ENCODE data around the gene CA9.

The CA9 gene

DNA sequence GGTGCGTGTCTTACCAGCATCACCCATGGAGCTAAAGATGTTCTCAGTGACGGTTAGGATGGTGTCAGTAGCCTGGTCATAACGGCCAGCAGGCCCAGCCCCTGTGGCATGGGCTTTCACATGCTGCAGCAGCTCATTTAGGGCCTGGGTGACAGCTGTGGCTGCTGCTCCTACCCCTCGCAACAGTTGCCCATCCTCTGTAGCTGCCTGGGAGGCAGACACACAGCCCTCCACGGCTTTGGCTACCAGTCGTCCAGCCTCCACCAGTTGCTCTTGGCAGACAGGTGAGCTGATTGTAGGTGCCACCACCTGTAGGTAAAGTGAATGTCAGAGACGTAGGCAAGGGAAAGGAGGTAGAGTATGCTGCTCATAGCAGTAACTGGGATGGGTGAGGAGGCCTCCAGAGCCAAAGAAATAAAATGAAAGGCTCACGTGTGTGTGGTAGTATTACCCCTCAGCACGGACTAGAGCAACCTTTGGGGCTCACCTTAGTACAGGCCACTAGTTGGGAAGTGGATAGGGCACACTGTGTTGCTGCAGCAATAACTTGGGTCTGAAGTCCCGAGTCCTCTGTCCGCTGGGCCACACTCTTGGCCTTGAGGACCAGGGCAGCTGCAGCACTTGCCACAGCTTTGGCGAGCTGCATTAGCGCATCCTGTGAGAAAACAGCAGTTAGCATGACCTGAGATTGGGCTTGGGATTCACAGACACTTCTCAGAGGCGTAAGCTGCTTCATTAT, 43.6 kb downstream of the CA9 start:
- FAIRE-seq: no peak

DNA sequence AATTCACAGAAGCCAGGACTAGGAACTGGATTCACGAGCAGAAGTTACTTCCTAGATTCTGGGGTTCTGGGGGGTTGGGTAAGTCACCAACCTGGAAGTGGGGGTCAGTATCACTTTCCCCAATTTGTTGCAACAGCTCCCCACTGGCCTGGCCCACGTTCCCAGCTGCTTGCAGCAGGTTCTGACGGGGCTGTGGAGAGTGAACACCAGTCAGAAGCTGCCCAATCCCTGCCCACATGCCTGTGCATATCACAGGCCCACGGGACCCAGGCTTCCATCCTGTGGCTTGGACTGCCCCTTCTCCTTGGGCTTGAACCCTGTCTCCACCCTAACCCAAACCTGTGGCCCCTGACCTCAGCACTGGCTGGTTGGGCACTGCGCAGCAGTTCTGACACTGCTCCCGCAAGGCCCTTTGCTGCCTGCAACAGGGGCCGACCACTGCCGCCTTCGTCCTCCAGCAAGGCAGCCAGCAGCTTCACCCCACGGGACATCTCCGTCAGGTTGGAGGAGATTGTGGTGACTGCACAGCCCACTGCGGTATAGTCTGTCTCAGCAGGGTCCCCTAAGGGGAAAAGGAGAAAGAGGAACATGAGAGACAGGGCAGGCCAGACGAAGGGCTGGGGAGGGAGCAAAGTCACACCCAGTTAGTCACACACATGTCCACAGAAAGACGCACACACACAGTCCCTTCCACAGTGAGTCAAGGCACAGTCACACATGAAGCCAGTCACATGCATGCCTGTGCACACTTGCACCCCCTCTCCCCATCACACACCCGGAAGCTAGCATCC, 45.2 kb downstream of the CA9 start:
- FAIRE-seq: no peak

DNA sequence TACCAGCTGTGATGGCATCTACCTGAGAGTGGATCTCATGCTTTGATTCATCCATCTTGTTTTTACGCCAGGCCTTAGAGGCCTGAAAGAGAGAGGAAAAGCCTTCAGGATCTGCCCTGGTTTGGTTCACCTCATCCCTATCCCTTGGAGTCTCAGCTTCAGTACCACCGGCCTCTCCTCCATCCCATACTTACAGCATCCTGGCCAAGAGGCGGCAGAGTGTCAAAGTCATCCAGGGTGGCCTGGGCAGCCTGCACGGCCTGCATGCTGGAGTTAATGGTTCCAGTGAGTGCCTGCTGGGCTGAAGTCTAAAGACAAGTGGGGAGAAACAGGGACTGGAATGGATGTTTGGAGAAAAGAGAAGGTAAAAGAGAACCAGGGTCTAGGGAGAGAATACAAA, 45.8 kb downstream of the CA9 start:
- no peak for FAIRE-seq

DNA sequence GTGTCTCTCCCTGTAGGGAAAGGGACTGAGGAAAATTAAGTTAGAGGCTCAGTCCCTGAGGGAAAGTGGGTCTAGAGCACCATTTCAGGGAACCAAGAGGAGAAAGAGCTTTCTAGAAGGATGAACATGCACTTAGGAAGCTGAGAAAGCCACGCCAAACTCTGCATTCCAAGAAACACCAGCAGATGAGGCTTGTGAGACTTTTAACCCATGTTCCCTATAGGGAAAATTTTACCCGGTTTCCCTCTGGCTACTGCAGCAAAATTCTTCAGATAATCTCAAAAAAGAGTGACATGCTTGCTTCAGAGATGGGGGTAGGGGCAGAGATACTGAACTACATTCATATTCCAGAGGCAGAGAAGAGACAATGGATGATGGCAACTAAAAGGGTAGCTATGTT, 49.7 kb downstream of the CA9 start:
- no peak for FAIRE-seq

DNA sequence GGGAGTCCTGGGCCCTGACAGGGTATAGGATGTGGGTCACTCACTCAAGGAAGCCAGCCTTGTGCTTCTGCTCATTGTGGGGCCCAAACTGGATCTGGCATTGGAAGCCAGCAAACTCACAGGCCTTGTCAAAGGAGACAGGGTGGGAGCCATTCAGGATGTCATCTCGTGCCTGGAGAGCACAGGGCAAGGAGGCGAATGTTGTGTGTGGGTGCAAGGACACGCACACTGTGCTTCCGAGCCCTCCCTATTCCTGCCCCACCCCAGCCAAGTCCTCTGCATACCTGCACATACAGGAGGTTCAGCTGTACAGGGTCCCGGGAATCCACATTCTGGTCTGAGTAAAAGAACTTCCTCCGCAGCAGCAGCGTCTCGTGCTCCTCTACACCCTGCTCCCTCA, 50.2 kb downstream of the CA9 start:
- no peak for FAIRE-seq

DNA sequence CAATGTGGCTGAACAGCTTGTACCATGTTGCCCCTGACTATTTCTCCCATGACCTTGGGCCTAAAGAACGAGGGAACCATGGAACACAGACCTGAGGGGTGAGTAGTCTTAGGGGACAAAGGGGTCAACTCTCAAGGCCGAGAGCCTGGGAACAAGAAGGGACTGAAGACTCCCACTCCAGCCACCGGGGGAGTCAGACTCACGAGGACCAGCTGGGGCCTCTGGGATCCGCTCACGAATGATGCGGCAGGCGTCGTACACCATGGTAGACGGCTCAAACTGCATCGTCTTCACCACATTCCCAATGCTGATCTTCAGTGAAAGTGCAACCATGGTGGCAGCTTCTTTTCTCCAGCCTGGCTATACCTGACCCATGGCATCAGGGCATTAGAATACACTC, 51.6 kb downstream of the CA9 start:
- no peak for FAIRE-seq

DNA sequence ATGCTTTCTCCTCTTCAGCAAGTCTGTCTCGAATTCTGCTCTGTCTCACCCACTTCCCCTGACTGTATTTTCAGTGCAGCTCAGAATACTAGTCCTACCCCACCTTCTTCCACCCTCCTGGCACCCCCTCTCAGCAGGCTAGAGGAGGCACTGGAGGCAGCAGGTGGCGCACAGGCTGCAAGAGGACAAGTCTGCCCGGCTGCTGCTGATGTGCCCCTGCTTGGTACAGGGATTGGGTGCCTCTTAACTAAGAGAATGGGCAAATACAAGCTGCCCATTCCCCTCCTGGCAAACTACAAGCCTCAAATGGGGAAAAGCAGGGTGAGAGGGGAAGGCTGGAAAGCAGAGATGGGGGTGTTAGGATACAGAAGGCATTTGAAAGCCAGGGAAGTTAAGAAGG, 53.2 kb downstream of the CA9 start:
- no peak for FAIRE-seq

DNA sequence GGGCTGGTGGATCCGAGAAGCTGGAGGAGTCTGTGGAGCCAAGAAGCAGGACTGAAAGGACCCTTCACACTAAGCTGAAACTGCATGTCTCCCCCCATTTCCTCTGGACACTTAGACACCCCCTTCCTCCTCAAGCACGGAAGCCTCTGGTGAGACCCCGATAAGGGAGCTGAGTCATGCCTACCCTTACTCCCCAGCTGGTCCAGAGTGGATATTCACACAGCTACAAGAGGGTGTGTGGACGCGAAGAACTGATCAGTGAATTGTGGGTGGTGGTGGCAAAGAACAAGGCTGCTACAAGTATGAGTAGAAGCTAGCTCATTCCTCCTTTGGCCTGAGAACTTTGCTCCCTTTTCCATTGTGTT, 53.9 kb downstream of the CA9 start:
- FAIRE-seq: no peak

DNA sequence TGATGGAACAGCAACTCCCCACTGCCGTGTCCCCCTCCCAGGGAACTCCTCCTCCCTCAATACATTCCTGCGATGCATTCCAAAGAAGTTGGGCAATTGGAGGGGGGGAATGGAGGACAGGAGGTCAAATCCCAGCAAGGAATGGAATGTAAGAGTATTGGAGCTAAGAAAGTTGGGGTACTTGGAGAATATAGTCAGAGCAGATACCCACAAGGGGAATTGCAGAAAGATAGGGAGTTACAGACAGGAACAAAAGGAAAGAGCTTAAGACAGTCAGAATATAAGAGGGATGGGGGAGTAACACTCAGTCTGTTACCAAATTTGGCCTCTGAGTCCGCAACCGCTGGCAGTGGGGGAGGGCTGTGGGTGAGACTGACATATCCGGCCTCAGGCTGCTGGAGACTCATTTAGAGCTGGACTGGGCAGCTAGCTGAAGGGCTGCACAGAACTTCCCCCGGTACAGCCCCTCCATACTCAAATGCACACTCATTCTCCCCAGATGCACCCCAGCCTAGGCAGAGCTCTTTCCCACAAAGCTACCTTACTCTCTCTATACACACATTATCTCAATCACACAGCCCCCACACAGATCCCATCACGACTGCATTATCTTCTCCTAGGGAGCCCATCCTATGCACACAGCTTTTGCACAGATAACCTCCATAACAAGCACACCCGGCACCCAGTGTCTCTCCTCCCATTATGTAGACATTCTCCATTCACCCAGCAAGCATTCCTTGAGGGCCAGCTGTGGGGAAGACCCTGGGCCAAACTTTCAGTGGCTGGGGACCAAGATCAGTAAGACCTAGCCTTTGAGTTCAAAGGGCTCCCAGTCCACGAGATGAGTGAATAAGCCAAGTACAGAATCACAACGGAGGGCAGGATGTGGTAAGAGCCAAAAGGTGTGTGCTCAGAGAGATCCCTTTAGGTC, 54.6 kb downstream of the CA9 start:
- FAIRE-seq: no peak

DNA sequence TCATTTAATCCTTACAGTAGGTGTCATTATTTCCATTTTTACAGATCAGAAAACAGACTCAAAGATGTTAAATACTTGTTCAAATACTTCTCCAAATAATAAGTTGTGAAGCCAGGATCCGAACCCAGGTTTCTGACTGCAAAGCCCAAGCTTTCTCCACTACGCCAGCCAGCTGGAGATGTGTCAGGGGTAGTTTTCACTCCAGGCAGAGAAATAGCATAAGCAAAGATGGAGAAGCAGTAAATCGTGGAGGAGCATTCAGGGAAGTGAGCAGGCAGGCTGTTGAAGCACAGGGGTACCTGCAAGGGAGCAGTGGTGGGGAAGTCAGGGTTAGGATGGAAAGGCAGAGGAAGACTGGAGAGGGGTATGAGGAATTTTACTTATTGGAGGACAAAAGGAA, 55.4 kb downstream of the CA9 start:
- FAIRE-seq: no peak

DNA sequence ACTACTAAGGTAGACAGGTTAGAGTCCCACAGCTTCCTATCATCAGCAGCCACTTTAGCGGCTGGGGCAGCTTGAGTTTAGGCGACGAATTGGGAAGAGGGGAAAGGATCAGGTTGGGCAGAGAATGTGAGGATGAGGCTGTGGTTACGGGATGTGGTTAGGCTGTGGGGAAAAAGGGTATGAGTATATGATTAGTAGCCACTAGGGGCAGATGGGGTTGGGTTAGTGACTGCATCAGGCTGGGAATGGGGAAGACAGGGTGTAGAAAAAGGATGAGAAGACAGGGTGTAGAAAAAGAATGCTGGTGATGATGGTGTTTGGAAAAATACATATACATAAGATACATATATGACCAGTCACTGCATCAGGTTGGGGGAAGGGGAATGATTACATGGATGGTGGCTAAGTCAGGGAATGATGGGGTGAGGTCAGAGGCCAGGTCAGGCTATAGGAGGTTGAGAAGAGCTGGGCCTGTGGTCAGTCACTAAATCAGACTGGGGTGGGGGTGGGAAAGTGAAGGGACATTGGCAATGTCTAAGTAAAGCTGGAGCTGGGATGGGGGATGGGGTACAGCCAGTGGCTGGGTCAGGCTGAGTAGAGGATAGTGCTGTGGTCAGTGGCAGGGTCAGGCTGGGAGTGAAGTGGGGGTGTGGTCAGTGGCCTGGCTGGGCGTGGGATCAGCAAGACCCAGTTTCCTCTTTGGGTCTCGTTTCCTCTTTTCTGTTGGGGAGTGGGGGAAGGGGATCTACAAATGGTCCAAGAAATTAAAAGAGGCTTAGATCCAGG, 56.2 kb downstream of the CA9 start:
- no peak for FAIRE-seq

DNA sequence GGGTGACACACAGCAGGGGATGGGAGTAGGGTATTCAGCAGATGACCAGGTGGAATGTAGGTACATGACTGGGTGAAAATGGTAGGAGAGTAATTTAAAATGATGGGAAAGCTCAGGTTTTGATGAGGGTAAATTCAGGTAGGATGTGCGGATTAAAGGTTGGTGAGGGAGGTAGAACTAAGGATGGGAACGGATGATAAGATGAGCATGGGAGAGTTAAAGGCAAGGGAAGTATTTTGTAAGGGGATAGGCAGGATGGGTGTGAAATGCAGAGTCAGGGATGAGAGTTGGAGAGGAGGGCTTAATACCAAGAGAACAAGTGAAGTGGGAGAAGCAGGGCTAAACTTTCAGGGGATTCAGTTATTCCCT, 56.7 kb downstream of the CA9 start:
- FAIRE-seq: no peak
